Lower leg skin (tissue), 4 donors: ENCODE measurements around the gene ARRB2. TPM values are rescaled to one million over a fixed set of nuclear protein-coding genes. Genes with fewer than 3 reads are reported as not detected.

Experiments
- DNase-seq, 2 donors: peaks; one replicate each; pipeline ENCODE4 v3.0.0-alpha.2; 2019; ENCODE audit warnings: low spot score in 2 of 2
- H3K4me3 ChIP-seq: fragments of 200-600 bp; sonication (generic); 2 replicates; pipeline ENCODE4 v1.5.1; 2017; ENCODE audit warnings: mild to moderate bottlenecking, low read depth; ENCODE audit not compliant: poor library complexity, severe bottlenecking
- POLR2A ChIP-seq, 2 donors: fragments of 450-650 bp; IDR thresholded peaks; one replicate each; pipeline ENCODE4 v1.6.1; 2016 to 2017; ENCODE audit warnings: antibody characterized with exemption in 2 of 2, mild to moderate bottlenecking in 1 of 2, moderate library complexity in 1 of 2
- WGBS, 2 donors: methylation state at CpG; one replicate each; pipeline ENCODE4 v1.1.5; 2018; 5-methylcytosine and 5-hydroxymethylcytosine counted together
- intact Hi-C: fragments of 100-400 bp; cut with DNase I; formaldehyde crosslinking; loops from one replicate; pipeline ENCODE4 v1.15.0; 2023; ENCODE audit warnings: low total_unique reads
- total RNA-seq, 4 donors: library from RNA; depleted of rRNA; stranded (reverse); fragments of >200 nt; gene quantifications; one replicate each; pipeline ENCODE4 v1.1.0, GENCODE V29; 2016
- TF ChIP-seq, protein P1 (sequence below), 3 donors: fragments of 450-650 bp; IDR thresholded peaks; one replicate each; pipeline ENCODE4 v1.5.1; 2016; ENCODE audit warnings: antibody characterized with exemption in 3 of 3, mild to moderate bottlenecking in 3 of 3, moderate library complexity in 2 of 3

ARRB2 gene
- total RNA-seq, 4 donors from 2014 or later: 8.5 to 16.4 (median 11.8) TPM

DNA sequence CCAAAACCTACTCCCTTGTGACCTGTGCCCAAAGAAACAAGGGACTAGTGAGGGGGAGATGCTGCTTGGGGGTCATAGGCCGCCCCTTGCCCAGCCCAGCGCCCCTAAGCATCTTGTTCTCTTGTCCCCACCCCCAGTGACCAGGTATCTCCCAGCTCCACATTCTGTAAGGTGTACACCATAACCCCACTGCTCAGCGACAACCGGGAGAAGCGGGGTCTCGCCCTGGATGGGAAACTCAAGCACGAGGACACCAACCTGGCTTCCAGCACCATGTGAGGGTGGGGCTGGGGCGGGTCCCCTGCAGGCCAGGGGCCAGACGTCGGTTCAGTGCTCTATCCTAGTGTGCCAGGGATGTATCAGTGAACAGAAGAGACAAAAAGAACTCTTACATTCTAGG, 8.7 kb downstream of the ARRB2 start:
- intact Hi-C loops: no loop called here
- H3K4me3 ChIP-seq: no peak overlapping the region
- 74 to 75% methylated on average over 10 of the region's 10 CpGs for WGBS, 2 donors
- DNase-seq: no peak
- TF ChIP-seq, protein P1, sequence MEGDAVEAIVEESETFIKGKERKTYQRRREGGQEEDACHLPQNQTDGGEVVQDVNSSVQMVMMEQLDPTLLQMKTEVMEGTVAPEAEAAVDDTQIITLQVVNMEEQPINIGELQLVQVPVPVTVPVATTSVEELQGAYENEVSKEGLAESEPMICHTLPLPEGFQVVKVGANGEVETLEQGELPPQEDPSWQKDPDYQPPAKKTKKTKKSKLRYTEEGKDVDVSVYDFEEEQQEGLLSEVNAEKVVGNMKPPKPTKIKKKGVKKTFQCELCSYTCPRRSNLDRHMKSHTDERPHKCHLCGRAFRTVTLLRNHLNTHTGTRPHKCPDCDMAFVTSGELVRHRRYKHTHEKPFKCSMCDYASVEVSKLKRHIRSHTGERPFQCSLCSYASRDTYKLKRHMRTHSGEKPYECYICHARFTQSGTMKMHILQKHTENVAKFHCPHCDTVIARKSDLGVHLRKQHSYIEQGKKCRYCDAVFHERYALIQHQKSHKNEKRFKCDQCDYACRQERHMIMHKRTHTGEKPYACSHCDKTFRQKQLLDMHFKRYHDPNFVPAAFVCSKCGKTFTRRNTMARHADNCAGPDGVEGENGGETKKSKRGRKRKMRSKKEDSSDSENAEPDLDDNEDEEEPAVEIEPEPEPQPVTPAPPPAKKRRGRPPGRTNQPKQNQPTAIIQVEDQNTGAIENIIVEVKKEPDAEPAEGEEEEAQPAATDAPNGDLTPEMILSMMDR (IDR thresholded peaks at IDR 0.05): no peak
- TF ChIP-seq POLR2A (IDR thresholded peaks at IDR 0.05): no peak

DNA sequence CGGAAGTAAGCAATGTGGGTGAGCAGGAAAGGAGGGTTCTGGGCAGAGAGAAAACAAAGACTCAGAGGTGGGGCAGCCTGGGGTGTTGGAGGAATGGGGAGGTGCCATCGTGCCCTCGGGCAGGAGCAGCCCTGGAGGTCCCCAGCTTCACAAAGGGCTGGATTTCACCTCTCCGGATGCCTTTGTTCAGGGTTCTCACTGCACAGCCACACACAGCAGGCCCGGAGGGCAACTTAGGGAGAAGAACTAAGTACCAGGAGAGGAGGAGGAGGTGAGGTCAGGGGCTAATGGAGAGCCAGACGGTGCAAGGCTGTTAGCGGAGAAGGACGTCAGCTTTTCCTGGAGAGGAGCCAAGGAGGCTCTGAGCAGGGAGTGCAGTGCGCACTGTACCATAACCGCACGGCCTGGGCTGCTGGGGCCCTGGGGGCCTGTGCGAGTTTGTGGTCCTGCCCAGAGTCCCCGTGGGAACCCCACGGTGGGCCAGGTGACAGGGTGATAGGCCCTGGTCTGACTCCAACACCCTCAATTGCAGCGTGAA, 9.3 kb downstream of the ARRB2 start:
- intact Hi-C loops: no loop called here
- no peak for TF ChIP-seq POLR2A (IDR thresholded peaks at IDR 0.05)
- TF ChIP-seq, protein P1 (IDR thresholded peaks at IDR 0.05): no peak
- WGBS, 2 donors: 66 to 73% methylated on average over 13 to 15 of the region's 15 CpGs
- H3K4me3 ChIP-seq: no peak overlapping the region
- DNase-seq: no peak

DNA sequence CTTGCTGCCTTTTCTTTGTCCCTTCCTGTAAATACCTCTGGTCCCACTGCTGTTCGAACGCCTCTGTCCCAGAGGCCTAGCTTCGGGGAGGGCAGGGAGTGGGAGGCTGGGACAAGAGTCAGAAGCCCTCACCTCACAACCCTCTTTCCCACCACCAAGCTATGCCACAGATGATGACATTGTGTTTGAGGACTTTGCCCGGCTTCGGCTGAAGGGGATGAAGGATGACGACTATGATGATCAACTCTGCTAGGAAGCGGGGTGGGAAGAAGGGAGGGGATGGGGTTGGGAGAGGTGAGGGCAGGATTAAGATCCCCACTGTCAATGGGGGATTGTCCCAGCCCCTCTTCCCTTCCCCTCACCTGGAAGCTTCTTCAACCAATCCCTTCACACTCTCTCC, 10.4 kb downstream of the ARRB2 start:
- DNase-seq: no peak
- TF ChIP-seq POLR2A (IDR thresholded peaks at IDR 0.05): no peak
- TF ChIP-seq, protein P1 (IDR thresholded peaks at IDR 0.05): no peak
- WGBS, 2 donors: 93 to 94% methylated on average over 7 of the region's 7 CpGs
- intact Hi-C loops: no loop called here
- H3K4me3 ChIP-seq: no peak overlapping the region

DNA sequence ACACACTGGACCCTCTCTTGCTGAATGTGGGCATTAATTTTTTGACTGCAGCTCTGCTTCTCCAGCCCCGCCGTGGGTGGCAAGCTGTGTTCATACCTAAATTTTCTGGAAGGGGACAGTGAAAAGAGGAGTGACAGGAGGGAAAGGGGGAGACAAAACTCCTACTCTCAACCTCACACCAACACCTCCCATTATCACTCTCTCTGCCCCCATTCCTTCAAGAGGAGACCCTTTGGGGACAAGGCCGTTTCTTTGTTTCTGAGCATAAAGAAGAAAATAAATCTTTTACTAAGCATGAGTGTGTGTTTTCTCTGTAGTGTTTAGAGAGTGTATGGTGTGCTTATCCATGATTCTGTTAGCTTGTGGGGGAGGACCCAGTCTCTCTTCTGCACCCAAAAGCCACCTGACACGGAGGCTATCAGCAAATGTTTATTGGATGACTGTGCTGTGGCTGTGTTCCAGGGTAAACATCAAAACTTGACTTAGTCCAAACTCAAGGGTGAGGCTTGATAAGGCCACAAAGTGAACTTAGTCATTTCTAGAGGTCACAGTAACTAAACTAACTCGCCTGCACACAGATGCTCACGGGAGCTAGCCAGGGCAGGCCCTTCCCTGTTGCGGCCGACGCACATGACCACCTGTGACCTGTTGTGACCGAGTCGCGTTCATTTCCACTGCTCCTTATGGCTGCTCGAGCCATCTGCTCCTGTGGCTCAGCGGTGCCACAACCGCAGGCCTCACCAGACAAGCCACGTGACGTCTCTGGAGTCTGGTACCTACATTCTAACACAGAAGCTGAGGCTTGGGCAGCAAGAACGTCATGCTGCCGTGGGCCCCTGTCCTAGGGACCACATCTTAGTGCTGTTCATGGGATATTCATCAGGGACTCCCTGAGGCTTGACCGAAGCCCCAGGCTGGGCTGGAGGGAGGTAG, 11.0 kb downstream of the ARRB2 start:
- DNase-seq: no peak
- intact Hi-C loops: no loop called here
- no peak overlapping the region for H3K4me3 ChIP-seq
- TF ChIP-seq, protein P1 (IDR thresholded peaks at IDR 0.05): no peak
- TF ChIP-seq POLR2A (IDR thresholded peaks at IDR 0.05): no peak
- WGBS, 2 donors: 75 to 77% methylated on average over 20 of the region's 20 CpGs

DNA sequence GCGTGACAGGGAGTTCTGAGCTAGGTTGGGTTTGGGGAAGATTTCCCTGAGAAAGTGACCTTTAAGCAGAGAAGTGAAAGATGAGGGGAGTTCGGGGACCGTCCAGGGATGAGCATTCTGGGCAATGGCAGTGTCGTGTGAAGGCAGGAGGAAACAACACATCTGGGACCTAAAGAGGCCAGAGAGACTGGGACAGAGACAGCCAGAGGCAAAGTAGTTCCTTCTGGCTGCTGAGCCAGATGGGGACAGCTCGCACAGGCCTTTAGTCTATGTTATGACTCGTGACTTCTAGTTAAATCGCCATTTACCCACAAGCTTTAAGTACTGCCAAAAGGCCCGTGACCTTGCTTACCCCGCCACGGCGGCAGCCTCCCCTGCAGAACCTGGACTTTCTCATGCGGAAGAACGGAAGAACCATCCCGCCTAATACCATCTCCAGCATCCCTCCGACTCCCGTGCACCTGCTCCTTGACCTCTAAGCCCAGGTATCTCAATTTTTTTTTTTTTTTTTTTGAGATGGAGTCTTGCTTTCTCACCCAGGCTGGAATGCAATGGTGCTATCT, 12.3 kb downstream of the ARRB2 start:
- DNase-seq: no peak
- 84 to 90% methylated on average over 16 of the region's 16 CpGs for WGBS, 2 donors
- H3K4me3 ChIP-seq: no peak overlapping the region
- intact Hi-C loops: no loop called here
- TF ChIP-seq, protein P1 (IDR thresholded peaks at IDR 0.05): no peak
- TF ChIP-seq POLR2A (IDR thresholded peaks at IDR 0.05): no peak
